WTC11 (cell line): ENCODE data around the gene HBQ1.

ENCODE experiments used
- EMX1 ChIP-seq: fragments of 250-450 bp; sonication (Bioruptor Pico); IDR thresholded peaks from 2 replicates; pipeline ENCODE4 v1.8.0; 2021; ENCODE audit warnings: mild to moderate bottlenecking
- FOXK1 ChIP-seq: sonication (generic); formaldehyde crosslinking; IDR thresholded peaks from 2 replicates; pipeline ENCODE4 v1.8.0; 2022; ENCODE audit warnings: mild to moderate bottlenecking, moderate library complexity, missing genetic modification reagents
- TF ChIP-seq, protein P1 (sequence below): fragments of 200-600 bp; IDR thresholded peaks from 2 replicates; pipeline ENCODE4 v1.8.0; 2022; ENCODE audit warnings: antibody characterized with exemption

DNA sequence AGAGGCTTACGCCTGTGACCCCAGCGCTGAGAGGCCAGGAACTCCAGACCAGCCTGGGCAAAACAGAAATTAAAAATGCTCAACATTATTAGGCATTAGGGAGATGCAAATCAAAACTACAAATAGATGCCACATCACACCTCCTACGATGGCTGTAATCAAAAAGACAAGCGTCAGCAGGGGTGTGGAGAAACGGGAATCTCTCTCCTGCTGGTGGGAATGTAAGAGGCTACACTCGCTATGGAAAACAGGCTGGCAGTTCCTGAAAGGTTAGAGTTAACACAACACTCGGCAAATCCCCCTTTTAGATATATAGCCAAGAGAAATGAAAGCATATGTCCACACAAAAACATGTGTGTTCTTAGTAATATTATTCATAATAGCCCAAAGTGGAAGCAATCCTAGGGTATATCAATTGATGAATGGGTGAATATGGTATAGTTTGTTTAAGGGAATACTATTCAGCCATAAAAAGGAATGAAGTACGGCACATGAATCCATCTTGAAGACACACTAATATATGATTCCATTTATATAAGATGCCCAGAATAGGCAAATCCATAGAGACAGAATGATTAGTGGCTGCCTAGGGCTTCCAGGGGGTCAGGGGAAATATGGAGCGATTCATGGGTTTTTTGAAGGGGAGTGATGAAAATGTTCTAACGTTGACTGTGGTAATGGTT, 39.9 kb upstream of the HBQ1 start:
- no peak for TF ChIP-seq EMX1 (CRISPR knock-in tag)
- TF ChIP-seq, protein P1, sequence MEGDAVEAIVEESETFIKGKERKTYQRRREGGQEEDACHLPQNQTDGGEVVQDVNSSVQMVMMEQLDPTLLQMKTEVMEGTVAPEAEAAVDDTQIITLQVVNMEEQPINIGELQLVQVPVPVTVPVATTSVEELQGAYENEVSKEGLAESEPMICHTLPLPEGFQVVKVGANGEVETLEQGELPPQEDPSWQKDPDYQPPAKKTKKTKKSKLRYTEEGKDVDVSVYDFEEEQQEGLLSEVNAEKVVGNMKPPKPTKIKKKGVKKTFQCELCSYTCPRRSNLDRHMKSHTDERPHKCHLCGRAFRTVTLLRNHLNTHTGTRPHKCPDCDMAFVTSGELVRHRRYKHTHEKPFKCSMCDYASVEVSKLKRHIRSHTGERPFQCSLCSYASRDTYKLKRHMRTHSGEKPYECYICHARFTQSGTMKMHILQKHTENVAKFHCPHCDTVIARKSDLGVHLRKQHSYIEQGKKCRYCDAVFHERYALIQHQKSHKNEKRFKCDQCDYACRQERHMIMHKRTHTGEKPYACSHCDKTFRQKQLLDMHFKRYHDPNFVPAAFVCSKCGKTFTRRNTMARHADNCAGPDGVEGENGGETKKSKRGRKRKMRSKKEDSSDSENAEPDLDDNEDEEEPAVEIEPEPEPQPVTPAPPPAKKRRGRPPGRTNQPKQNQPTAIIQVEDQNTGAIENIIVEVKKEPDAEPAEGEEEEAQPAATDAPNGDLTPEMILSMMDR: no peak
- no peak for TF ChIP-seq FOXK1 (CRISPR knock-in tag)
